Prostate gland (tissue), 2 donors: ENCODE measurements around the gene PRM3.

ENCODE experiments used
- CTCF ChIP-seq, 4 experiments: fragments of 200-600 bp in 2 of 4; fragments of 450-650 bp in 2 of 4; sonication (generic) in 2 of 4; IDR thresholded peaks; 1 replicate in 3 of 4; 2 replicates in 1 of 4; pipeline ENCODE4 v1.5.1; 2016 to 2019; ENCODE audit warnings: antibody characterized with exemption in 4 of 4, mild to moderate bottlenecking in 2 of 4, moderate library complexity in 2 of 4
- POLR2A ChIP-seq: fragments of 450-650 bp; IDR thresholded peaks from one replicate; pipeline ENCODE4 v1.6.1; 2016; ENCODE audit warnings: antibody characterized with exemption, mild to moderate bottlenecking

- TF ChIP-seq CTCF (IDR thresholded peaks at IDR 0.05) (no peak), POLR2A (no peak)
Measured at GRCh38 chr16:11301645-11302501, 28.4 kb upstream of the PRM3 start.
